Omental fat pad (tissue), 4 donors: ENCODE measurements around the gene DNAJB13. TPM values are rescaled to one million over a fixed set of nuclear protein-coding genes. Genes with fewer than 3 reads are reported as not detected.
A peak's percentile ranks its signal among the peaks of the same experiment; 100 is the strongest.
"Not testable (repeated sequence)": the region's sequence is repeated elsewhere in the genome, so short reads cannot be mapped to it uniquely, and the experiment has no call there.

Source experiments
- ATAC-seq: fragments of 150-250 bp; one replicate; pipeline ENCODE4 v1.9.1; 2016; ENCODE audit warnings: mild to moderate bottlenecking, moderate library complexity; ENCODE audit not compliant: low FRiP score
- DNase-seq: peaks from one replicate; pipeline ENCODE4 v3.0.0-alpha.2; 2019; ENCODE audit warnings: low spot score
- CTCF ChIP-seq, 3 donors: fragments of 450-650 bp; IDR thresholded peaks; one replicate each; pipeline ENCODE4 v1.5.1; 2016 to 2017; ENCODE audit warnings: antibody characterized with exemption in 3 of 3, mild to moderate bottlenecking in 3 of 3, moderate library complexity in 2 of 3
- total RNA-seq, 4 donors: library from RNA; depleted of rRNA; stranded (reverse); fragments of >200 nt; gene quantifications; one replicate each; pipeline ENCODE4 v1.1.0, GENCODE V29; 2016

Gene DNAJB13
- total RNA-seq, 4 donors from 2014 or later: not detected

GRCh38 chr11:73982595-73982989 is 31.8 kb downstream of the DNAJB13 start, which contains the start of gene UCP2:
Gene UCP2 (minus strand): TSS chr11:73982843. CDS start chr11:73978378, 4,465 bp downstream.
- DNase-seq (peak; percentile 60), ATAC-seq (peak; percentile 92)
- TF ChIP-seq CTCF (IDR thresholded peaks at IDR 0.05): no peak

DNA sequence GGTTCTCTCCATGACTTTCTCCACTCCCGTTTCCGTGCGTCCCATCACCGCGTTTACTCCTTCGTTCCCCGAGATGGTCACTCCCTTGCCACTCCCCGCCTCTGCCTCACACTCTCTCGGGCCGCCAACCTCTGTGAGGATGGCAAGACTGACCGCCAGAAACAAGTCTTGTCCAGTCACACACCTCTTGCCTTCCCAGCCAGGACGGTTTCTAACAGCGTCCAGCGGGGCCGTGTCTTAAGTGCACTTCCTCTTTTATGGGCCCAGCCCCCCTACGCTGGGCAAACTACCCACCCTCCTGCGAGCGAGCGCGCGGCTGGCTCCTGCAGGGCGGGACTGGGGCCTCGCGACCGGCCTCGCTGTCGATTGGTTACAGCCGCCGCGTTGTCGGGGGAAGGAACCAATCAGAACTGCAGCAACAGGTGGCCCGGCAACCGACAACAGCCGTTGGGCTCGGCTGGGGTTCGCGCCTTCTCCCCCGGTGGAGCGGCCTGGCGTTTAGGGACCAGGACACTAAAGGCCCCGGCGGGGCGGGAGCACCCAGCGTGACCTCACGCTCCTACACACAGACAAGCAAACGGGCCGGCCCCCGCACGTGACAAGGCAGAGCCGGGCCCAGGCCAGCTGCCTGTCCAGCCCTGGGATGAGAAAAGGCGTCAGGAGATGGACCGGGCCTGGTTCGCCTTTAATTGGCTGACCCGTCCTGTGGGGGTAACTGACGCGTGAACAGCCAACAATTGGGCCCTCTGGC is 32.3 kb downstream of the DNAJB13 start:
- ATAC-seq (peak; percentile 95), DNase-seq (peak; percentile 70)
- no peak for TF ChIP-seq CTCF (IDR thresholded peaks at IDR 0.05)

DNA sequence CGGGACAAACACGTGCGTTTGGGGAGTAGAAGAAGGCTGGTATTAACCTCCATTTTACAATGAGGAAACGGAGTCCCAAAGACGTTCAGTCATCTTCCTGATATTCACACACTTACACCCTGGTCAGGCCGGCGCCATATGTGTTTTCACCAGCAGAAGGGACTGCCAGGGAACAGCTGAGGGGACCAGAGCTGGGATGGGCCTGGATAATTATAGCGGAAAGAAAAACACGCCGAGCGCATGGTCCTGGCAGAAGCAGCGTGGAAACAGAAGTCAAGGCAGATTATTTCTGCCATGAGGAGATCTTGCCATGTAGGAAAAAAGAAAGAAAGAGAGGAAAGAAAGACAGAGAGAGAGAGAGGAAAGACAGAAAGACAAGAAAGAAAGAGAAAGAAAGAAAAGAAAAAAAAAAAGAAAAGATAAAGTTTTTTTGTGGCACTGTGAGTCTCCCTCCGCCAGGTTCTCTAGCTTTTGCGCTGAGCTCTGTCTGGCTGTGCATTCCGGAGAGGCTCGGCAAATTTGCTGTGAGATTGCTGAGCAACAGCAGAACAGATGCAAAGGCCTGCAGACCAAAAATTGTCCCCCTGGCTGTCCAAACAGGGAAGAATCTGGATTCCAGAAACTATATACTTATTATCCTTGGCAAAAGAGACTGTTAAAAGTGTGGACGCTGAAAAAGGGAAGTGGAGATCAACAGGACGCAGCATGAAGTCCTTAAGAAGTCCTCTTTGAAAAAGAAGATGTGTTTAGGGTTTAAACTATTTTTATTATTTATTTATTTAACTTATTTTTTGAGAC is 33.1 kb downstream of the DNAJB13 start:
- no peak for DNase-seq
- no peak for ATAC-seq
- TF ChIP-seq CTCF (IDR thresholded peaks at IDR 0.05): no peak

DNA sequence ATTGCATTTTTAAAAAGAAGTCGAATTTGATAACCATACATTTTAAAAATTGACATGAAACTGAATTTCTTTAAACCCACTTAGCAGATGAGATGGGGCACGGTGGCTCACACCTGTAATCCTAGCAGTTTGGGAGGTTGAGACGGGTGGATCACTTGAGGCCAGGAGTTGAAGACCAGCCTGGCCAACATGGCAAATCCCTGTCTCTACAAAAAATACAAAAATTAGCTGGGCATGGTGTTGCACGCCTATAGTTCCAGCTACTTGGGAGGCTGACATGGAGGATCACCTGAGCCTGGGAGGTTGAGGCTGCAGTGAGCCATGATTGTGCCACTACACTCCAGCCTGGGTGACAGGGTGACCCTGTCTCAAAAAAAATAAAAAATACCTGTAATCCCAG is 34.8 kb downstream of the DNAJB13 start:
- DNase-seq, ATAC-seq: not testable (repeated sequence)

GRCh38 chr11:73988227-73988626 is 37.4 kb downstream of the DNAJB13 start:
- DNase-seq: no peak
- TF ChIP-seq CTCF (IDR thresholded peaks at IDR 0.05): no peak
- ATAC-seq: no peak

DNA sequence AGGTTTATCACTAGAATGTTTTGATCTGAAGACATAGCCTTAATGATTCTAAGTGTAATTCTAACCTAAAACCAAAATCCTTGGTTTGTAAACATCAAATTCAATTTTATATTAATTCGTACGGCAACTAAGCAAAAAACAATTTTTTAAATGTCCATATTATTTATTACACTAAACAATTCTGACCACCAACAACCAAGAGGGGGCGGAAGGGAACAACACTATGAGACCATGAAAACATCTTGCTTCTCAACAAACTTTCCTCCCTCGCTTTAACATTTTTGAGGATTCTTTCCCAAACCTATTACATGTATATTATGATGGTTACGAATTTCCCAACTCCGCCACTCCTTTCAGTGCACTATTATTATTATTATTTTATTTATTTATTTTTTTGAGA is 38.3 kb downstream of the DNAJB13 start:
- no peak for TF ChIP-seq CTCF (IDR thresholded peaks at IDR 0.05)
- no peak for ATAC-seq
- no peak for DNase-seq

DNA sequence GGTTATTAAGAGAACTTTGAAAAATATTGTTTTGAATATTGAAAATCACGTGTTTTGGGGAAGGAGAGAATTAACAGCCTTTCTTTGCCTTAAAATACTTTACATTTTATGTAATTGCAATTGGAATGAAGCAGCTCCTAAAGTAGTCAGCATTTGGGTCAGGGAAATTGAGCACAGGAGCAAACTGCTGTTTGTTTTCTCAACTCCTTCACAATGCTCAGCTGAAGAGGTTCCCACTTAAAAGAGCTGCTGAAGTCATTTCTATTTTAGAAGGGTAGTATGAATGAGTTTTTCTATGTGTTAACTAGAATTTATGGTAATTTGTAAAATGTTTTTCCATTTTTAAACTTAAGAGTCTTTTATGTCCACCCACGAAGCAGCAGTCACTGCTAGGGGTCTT is 39.9 kb downstream of the DNAJB13 start:
- ATAC-seq: no peak
- no peak for TF ChIP-seq CTCF (IDR thresholded peaks at IDR 0.05)
- DNase-seq: no peak
